ENCODE results near the gene ZNF180.

The ZNF180 gene

DNA sequence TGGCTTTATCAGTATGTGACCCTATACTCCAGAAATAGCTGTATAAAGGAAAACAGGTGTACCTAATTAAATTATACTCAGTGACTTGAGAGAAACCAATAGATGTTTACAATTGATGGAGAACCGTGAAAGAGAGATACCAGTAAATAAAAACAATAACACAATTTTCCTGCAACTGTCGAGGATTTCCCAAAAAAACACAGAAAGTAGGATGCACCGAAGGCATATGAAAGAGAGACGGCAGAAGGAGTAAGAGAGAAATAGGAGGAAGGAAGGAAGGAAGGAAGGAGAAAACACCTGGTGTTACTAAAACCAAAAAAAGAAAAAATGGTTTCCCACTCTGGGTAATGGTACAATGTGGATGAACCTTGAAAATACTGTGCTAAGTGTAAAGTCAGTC, 45.2 kb downstream of the ZNF180 start:
- FAIRE-seq (no peak), DNase-seq (ENCODE audit: insufficient read length, low spot score) (no peak)
- TF ChIP-seq PAX5 (IDR thresholded peaks at IDR 0.05; ENCODE audit: insufficient read depth, low read length, severe bottlenecking) (no peak), TAF1 (IDR thresholded peaks at IDR 0.05; ENCODE audit: low read depth, low read length) (no peak), POLR2AphosphoS5 (IDR thresholded peaks at IDR 0.05; ENCODE audit: low read depth, low read length) (no peak), SPI1 (IDR thresholded peaks at IDR 0.05; ENCODE audit: low read depth, low read length) (no peak), POLR2A (IDR thresholded peaks at IDR 0.05; ENCODE audit: low read depth, low read length) (no peak), POU2F2 (IDR thresholded peaks at IDR 0.05; ENCODE audit: low read depth, low read length) (no peak)

DNA sequence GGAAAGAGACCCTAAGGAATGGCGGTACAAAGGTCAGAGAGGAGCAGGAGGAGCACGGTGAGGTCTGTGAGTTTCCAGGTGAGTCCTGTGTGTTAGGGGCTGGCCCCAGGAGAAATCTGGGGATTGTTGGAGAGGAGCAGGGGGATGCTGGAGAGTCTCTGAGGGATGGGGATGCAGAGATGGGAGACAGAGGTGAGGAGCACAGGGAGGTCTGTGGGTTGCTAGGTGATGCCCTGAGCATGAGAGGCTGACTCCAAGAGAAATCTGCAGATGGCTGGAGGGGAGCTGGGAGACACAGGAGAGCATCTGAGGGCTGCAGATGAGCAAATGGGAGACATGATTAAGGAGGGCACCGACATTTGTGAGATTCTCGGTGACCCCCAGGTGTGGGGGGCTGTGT, 48.0 kb downstream of the ZNF180 start:
- DNase-seq (ENCODE audit: insufficient read length, low spot score) (no peak), FAIRE-seq (no peak)
- no peak for TF ChIP-seq SPI1 (IDR thresholded peaks at IDR 0.05; ENCODE audit: low read depth, low read length)
- no peak for TF ChIP-seq PAX5 (IDR thresholded peaks at IDR 0.05; ENCODE audit: insufficient read depth, low read length, severe bottlenecking)
- no peak for TF ChIP-seq POLR2AphosphoS5 (IDR thresholded peaks at IDR 0.05; ENCODE audit: low read depth, low read length)
- no peak for TF ChIP-seq POLR2A (IDR thresholded peaks at IDR 0.05; ENCODE audit: low read depth, low read length)
- TF ChIP-seq TAF1 (IDR thresholded peaks at IDR 0.05; ENCODE audit: low read depth, low read length) = no peak
- no peak for TF ChIP-seq POU2F2 (IDR thresholded peaks at IDR 0.05; ENCODE audit: low read depth, low read length)

DNA sequence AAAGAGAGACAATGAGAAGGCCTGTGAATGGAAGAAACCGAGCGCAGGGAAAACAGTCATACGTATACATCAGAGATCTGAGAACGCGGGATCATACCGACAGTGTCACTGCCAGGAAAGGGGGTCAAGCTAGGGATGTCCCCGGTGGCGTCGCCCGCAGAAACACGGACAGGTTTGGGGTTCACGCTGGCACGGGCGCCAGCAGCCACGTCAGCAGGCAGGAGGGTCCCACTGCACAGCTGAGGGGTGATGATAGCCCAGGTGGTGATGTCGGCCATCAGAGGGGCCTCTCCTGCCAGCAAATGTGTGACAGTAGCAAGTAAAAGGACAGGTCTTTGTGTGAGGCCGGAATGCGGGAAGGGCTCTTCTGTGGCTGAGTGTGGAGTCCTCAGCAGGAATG, 48.6 kb downstream of the ZNF180 start:
- DNase-seq (ENCODE audit: insufficient read length, low spot score) (no peak), FAIRE-seq (no peak)
- TF ChIP-seq POU2F2 (IDR thresholded peaks at IDR 0.05; ENCODE audit: low read depth, low read length) = no peak
- TF ChIP-seq PAX5 (IDR thresholded peaks at IDR 0.05; ENCODE audit: insufficient read depth, low read length, severe bottlenecking) = no peak
- TF ChIP-seq SPI1 (IDR thresholded peaks at IDR 0.05; ENCODE audit: low read depth, low read length) = no peak
- no peak for TF ChIP-seq TAF1 (IDR thresholded peaks at IDR 0.05; ENCODE audit: low read depth, low read length)
- no peak for TF ChIP-seq POLR2A (IDR thresholded peaks at IDR 0.05; ENCODE audit: low read depth, low read length)
- TF ChIP-seq POLR2AphosphoS5 (IDR thresholded peaks at IDR 0.05; ENCODE audit: low read depth, low read length) = no peak

DNA sequence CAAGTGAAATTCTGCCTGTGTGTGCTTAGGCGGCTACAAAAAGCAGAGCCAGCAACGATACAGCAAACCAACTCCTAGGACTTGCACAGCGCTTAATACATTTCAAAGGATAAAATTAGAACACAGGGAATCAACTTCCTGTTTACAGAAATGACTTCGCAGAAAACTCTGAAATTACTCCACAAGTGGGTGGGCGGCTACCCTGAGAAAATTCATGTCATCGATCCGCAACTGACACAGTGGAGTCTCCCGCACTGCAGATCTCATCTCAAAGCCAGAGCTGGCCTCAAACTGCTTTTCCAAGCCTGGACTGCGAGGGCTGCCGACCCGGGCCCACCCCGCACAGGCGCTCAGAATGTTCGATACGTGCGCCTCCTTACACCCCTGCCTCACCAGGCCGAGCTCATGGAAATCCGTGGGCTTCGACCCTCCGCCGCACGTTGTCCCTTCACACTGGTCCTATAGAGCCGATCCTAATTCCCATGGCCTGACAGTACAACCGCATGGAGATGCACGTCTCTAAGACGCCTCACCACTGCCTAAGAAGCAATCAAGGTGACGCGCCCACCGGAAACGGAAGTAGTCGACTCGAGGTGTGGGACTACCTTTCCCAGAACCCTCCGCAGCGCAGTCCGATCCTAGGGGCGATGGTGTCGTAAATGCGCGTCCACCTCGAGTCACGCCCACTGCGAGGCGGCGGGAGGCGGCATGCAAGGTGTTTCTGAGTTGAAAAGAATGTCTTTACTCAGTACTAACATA, 52.2 kb downstream of the ZNF180 start, which contains the start of gene ZNF229:
ZNF229 (minus strand) TSS at position 557 of the 759 bp plus-strand sequence. CDS start 5,625 bp downstream, outside the sequence.
- DNase-seq (ENCODE audit: insufficient read length, low spot score) (peak; percentile 62), FAIRE-seq (peak; percentile 96)
- TF ChIP-seq SPI1 (IDR thresholded peaks at IDR 0.05; ENCODE audit: low read depth, low read length) = no peak
- TF ChIP-seq PAX5 (IDR thresholded peaks at IDR 0.05; ENCODE audit: insufficient read depth, low read length, severe bottlenecking) = no peak
- no peak for TF ChIP-seq POLR2AphosphoS5 (IDR thresholded peaks at IDR 0.05; ENCODE audit: low read depth, low read length)
- TF ChIP-seq POU2F2 (IDR thresholded peaks at IDR 0.05; ENCODE audit: low read depth, low read length) = no peak
- no peak for TF ChIP-seq POLR2A (IDR thresholded peaks at IDR 0.05; ENCODE audit: low read depth, low read length)
- no peak for TF ChIP-seq TAF1 (IDR thresholded peaks at IDR 0.05; ENCODE audit: low read depth, low read length)

DNA sequence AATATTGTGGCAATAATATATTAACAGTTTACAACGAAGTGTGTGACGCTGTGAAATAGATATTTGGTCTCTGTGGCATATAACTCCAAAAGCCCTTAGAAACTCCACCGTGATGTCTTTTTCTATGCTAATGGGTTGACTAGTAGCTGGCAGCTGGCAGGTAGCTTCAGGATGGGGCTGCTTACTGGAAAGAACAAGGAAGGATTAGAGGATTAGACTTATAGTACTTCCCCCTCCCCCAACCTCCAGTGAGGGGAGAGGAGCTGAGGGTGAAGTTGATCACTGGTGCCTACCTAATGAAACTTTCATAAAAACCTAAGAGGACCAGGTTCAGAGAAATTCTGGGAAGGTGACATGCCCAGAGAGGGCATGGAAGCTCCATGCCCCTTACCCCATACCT, 61.9 kb downstream of the ZNF180 start:
- TF ChIP-seq POLR2A (IDR thresholded peaks at IDR 0.05; ENCODE audit: low read depth, low read length) (no peak), PAX5 (IDR thresholded peaks at IDR 0.05; ENCODE audit: insufficient read depth, low read length, severe bottlenecking) (no peak), POLR2AphosphoS5 (IDR thresholded peaks at IDR 0.05; ENCODE audit: low read depth, low read length) (no peak), POU2F2 (IDR thresholded peaks at IDR 0.05; ENCODE audit: low read depth, low read length) (no peak), SPI1 (IDR thresholded peaks at IDR 0.05; ENCODE audit: low read depth, low read length) (no peak), TAF1 (IDR thresholded peaks at IDR 0.05; ENCODE audit: low read depth, low read length) (no peak)
- DNase-seq (ENCODE audit: insufficient read length, low spot score) (no peak), FAIRE-seq (no peak)

DNA sequence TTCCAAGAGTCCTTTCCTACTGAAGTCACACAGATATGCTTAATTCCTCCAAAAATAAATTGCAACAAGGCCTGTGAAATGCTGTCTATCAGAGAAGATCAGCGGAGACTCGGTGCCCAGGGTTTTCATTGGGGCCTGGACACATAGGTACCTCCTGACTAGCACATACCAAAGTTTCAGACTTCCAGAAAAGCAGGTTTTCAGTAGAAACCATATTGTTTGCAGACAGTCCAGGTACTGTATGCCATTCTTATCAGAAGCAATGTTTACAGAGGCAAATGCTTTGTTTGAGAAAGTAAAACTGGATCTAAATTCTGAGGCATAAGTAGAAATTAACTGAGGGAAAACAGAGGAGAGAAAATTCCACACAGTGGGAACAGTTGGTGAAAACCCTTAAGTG, 64.9 kb downstream of the ZNF180 start:
- TF ChIP-seq SPI1 (IDR thresholded peaks at IDR 0.05; ENCODE audit: low read depth, low read length) (no peak), PAX5 (IDR thresholded peaks at IDR 0.05; ENCODE audit: insufficient read depth, low read length, severe bottlenecking) (no peak), POU2F2 (IDR thresholded peaks at IDR 0.05; ENCODE audit: low read depth, low read length) (no peak)
- no peak for DNase-seq (ENCODE audit: insufficient read length, low spot score)
- FAIRE-seq = no peak

DNA sequence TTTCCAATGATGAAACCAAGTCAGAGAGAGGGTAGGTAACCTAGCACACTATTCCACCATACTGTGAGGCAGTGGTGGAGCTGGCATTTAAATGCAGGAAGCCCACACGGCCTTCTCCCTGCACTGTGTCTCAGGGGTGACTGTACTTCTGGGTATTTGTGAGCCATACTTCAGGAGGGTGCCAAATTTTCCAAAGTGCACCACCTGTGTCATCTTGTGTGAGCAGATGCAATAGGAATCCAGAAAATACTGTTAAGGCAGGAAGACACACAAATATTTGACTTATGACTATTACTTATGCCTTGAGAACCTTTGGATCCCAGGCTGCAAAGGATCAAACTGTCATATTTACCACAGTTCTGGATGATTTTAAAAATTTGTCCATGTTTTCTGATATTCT, 69.4 kb downstream of the ZNF180 start:
- no peak for DNase-seq (ENCODE audit: insufficient read length, low spot score)
- no peak for TF ChIP-seq TAF1 (IDR thresholded peaks at IDR 0.05; ENCODE audit: low read depth, low read length)
- TF ChIP-seq SPI1 (IDR thresholded peaks at IDR 0.05; ENCODE audit: low read depth, low read length) = no peak
- TF ChIP-seq POLR2AphosphoS5 (IDR thresholded peaks at IDR 0.05; ENCODE audit: low read depth, low read length) = no peak
- no peak for TF ChIP-seq PAX5 (IDR thresholded peaks at IDR 0.05; ENCODE audit: insufficient read depth, low read length, severe bottlenecking)
- no peak for TF ChIP-seq POU2F2 (IDR thresholded peaks at IDR 0.05; ENCODE audit: low read depth, low read length)
- FAIRE-seq = no peak
